GM19397 (cell line): Measurements from ENCODE around the gene ABCD2.
"Not testable (repeated sequence)": the region's sequence is repeated elsewhere in the genome, so short reads cannot be mapped to it uniquely, and the experiment has no call there.

Experiments used
- ATAC-seq: cut with Tn5 transposase; IDR thresholded peaks from one replicate; pipeline ENCODE4 v1.9.1; 2021; ENCODE audit warnings: mild to moderate bottlenecking, moderate library complexity; ENCODE audit not compliant: unreplicated experiment

ABCD2 gene

GRCh38 chr12:39613525-39613924, 6.1 kb downstream of the ABCD2 start:
- no peak for ATAC-seq

- no peak for ATAC-seq
These were observed 7.4 kb downstream of the ABCD2 start for GRCh38 chr12:39612250-39612649.

GRCh38 chr12:39611818-39612217, 7.8 kb downstream of the ABCD2 start:
- ATAC-seq = no peak

- no peak for ATAC-seq
These were observed 9.1 kb downstream of the ABCD2 start for GRCh38 chr12:39610436-39611025.

DNA sequence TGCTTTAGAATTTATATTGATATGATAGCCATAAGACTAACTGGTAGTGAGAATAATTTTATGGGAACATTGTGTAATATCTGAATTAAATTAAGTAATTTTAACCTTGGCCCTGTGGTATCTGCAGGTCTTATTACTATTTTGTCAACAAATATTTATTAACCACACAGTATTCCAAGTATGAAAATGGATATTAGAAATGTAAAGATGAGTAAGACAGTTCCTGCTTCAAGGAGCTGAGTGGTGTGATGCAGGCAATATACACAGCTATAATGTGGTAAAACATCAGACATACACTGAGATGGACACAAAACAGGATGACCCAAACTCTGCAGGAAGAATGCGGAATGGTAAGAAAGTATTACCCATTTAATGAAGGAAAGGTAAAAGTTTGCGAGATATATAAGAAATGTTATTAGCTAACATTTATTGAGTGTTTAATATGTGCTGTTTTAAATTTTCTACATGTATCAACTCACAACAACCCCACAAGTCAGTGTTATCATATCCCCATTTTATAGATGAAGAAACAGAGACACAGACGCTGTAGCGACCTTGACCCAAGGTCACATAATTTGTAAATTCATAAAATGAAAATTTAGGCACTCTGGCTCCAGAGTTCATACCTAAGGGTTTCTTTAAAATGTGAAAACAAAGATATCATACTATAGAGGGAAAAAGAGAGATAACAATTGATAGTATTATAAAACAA, 12.7 kb downstream of the ABCD2 start:
- ATAC-seq = no peak

GRCh38 chr12:39605996-39606395, 13.6 kb downstream of the ABCD2 start:
- ATAC-seq = no peak

DNA sequence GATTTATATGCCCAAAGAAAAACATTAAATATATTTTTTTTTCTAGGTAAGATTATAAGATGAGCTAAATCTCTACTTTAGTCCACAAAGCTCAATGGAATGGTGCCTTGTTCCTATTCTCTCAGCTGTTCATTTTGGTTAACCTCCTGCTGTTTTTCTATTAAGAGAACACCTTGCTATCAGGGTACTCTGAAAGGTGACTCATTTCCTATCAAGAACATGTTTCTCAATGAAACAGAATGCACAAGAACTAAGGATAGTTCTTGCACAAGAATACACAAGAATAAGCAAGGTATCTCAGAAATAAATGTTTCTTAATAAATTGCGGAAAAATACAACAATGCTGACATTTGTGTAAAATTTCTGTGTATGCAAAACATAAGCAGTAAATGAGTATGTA, 14.1 kb downstream of the ABCD2 start:
- no peak for ATAC-seq

DNA sequence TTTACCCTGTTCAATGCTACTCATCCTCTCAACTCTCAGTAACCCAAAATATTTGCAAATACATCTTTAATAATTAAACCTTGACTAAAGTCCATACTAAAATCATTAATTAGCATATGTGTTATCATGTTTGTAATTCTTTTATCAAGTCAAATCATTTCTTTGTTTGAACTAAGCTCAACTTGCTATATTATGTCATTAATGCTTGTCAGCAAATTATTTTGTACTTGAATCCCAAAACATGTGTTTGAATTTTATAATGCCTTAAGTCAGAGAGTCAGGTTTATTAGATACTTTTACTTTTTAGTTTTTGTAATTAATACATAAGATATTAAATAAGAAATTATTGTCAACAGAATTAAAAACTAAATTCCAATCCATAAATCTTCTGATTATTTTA, 16.5 kb downstream of the ABCD2 start:
- no peak for ATAC-seq

DNA sequence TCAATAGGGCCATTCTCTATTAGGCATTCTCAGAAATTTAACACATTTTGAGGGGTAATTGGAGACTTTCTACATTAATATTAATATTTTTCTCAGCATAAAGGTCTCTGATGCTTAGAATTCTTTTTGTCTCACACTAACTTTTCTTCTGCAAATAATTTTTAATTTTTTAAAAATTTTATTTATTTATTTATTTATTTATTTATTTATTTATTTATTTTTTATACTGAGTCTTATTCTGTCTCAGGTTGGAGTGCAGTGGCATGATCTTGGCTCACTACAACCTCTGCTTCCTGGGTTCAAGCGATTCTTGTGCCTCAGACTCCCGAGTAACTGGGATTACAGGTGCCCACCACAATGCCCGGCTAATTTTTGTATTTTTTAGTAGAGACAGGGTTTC, 17.7 kb downstream of the ABCD2 start:
- ATAC-seq = not testable (repeated sequence)

DNA sequence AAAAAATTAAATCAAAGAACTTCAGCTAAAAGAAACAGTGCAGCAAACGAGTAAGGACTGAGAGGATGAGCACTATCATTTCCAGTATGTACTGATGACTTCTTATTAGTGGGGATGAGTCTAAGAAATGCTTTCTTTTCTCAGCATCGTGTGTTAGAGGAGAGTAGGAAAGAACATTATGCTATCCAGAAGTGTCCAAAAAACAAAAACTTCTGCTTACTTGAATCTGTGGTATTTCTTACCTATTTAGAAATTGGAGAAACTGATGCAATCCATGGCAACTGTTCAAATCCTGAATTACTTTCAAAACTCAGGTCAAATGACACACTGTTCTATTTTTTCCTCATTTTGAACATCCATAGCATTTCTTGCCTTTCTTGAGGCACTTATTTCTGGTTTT, 23.7 kb downstream of the ABCD2 start:
- ATAC-seq = no peak

- ATAC-seq = no peak
These were observed 27.3 kb downstream of the ABCD2 start for GRCh38 chr12:39592295-39592694.

GRCh38 chr12:39588348-39588747, 31.3 kb downstream of the ABCD2 start:
- ATAC-seq = no peak

- ATAC-seq = peak; percentile 77
These were observed 32.4 kb downstream of the ABCD2 start for GRCh38 chr12:39587225-39587624.

DNA sequence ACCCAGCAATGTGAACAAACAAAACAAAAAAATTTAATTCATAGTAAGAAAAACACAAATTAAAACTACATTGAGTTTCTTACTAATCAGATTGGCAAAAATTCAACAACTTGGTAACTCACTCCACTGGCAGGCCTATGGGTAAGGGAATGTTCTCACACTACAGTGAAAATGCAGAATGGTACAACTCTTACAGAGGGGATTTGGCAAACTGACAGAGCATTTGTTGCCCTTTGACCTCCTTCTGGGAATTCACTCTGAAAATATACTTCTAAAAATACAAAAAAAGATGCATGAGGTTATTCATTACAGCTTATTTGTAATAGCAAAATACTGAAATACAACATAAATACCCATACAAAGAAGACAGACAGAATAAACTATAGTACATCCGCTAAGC, 32.8 kb downstream of the ABCD2 start:
- ATAC-seq = no peak

DNA sequence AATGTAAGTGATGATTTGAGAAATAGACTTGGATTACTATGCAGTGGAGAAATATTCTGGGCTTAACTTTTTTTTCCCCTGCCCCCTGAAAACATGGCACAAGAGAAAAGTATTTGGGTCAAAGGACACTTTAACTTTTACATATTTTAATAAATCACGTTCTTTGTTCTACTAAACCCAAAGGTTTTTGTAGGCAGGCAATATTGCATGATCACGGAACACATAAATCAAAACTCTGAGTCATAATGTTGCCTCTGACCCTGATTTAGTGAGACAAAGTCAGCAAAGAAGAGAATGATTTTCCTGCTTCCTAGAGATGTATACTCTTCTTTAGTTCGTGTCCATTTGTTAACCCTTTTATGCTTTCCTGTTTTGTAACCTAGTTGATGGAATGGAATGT, 38.0 kb downstream of the ABCD2 start:
- no peak for ATAC-seq

DNA sequence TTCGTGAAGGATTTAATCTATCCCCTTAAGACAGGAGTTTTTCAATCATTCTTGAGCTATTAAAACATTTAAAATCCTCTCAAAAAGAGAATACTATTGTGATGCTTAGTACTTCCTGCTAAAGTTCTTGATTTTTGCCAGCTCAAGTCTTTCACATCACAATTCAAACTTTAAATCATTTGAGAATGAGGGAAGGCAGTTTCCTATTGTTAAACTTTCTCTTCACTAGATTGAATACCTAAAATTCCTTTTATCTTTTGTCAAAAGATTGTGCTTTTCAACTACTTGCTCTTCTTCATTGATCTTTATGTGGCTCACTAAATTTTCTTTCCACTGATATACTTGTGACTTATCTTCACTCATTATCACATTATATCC, 44.1 kb downstream of the ABCD2 start:
- no peak for ATAC-seq

DNA sequence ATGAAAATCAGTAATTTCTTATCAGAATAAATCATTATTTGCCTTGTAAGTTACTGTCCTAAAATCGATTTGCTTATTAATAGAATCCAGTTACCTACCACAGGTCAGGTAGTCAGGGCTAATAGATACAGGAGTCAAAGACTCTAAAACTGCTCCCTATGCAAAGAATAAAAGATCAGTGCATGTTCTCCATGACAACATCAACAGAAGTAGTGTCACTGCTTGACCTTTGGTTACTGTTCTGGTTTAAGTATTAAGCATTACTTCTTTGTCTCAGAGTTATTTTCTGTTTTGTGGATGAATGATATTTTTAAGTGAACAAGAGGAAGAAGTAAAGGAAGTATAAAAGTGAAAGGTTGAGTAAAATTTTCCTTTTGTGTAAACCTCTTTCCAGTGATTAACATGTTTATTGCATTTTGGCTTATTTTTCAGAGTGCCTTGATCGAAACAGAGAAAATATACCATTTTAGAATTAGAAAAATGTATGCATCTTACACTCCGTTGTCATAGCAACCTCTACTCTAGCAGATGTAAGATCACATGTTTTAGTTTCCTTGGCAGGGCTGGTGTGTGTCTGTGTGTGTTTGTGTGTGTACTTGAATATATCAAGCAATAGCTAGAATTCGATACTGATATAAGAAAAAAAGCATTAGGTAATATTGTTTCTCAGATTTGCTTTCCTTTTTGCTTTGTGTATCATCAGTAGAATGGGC, 44.7 kb downstream of the ABCD2 start:
- ATAC-seq = no peak

DNA sequence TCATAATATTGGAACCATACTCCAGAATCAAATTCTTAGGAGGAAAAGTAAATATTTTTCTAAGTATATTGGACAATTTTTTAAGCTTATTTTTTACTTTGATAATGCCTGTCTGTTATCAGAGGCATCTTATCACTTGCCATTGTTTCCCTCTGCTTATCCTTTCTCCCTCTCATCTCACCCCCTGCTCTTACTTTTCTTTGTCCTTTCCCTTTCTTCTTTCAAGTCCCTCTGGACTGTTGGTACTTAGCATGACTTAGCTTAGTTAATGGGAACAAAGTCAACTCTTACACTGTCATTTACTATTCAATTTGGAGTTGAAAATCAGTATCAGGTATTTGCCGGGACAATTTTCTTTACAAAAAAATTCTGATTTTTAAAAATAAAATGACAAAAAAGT, 45.2 kb downstream of the ABCD2 start:
- no peak for ATAC-seq

- no peak for ATAC-seq
These were observed 45.6 kb downstream of the ABCD2 start for GRCh38 chr12:39573971-39574370.

- ATAC-seq = no peak
These were observed 47.1 kb downstream of the ABCD2 start for GRCh38 chr12:39572551-39572950.

GRCh38 chr12:39571351-39571750, 48.3 kb downstream of the ABCD2 start:
- ATAC-seq = no peak

DNA sequence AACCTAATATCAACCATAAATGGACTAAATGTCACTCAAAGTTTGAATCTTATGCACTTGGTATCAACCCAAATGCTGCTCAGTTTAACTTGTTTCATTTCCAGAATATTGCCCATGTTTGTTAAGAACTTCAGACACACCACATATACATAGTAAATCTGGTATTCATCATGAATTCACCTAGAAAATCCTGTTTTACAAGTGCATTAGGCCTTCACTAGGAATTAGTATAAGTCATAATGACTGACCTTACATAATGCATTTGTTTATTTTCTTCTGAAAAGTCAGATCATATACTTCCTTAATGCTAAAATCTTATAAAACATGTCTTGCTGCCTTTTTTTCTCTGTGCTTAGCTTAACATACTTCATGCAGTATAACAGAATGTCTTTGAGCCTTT, 66.1 kb downstream of the ABCD2 start:
- ATAC-seq = no peak
